CD14-positive monocyte (primary cell): ENCODE measurements around the gene FOXM1. TPM values are rescaled to one million over a fixed set of nuclear protein-coding genes. Genes with fewer than 3 reads are reported as not detected.
A peak's percentile ranks its signal among the peaks of the same experiment; 100 is the strongest.

Experiments
- DNase-seq, 3 donors: peaks; one replicate each; pipeline ENCODE4 v3.0.0-alpha.2; 2011 to 2022
- H2AFZ ChIP-seq: 2 replicates; pipeline ENCODE4 v1.6.0; 2012; ENCODE audit warnings: mild to moderate bottlenecking, low read depth, low read length, inconsistent platforms; ENCODE audit not compliant: insufficient read depth, poor library complexity, severe bottlenecking
- H3K27ac ChIP-seq, 2 donors: 1 replicate in 1 of 2; 2 replicates in 1 of 2; pipeline ENCODE4 v1.5.1; 2012 to 2013; ENCODE audit warnings: low read length in 2 of 2, control low read depth in 1 of 2, inconsistent platforms in 1 of 2, low read depth in 1 of 2, mild to moderate bottlenecking in 1 of 2
- H3K27me3 ChIP-seq, 2 donors: one replicate each; pipeline versions ENCODE4 v1.6.0 to v1.6.1; 2011 to 2013; ENCODE audit warnings: low read length in 2 of 2; ENCODE audit not compliant: control insufficient read depth in 2 of 2, insufficient read depth in 2 of 2
- H3K36me3 ChIP-seq, 2 donors: replicated peaks in 1 of 2; 1 replicate in 1 of 2; 2 replicates in 1 of 2; pipeline versions ENCODE4 v1.5.1 to v1.6.1; 2012 to 2013; ENCODE audit warnings: low read length in 2 of 2, control low read depth in 1 of 2, inconsistent platforms in 1 of 2, mild to moderate bottlenecking in 1 of 2; ENCODE audit not compliant: insufficient read depth in 2 of 2, control insufficient read depth in 1 of 2
- H3K4me1 ChIP-seq, 2 donors: 1 replicate in 1 of 2; 2 replicates in 1 of 2; pipeline versions ENCODE4 v1.5.1 to v1.6.1; 2012 to 2013; ENCODE audit warnings: low read length in 2 of 2, control low read depth in 1 of 2, inconsistent platforms in 1 of 2, mild to moderate bottlenecking in 1 of 2, moderate library complexity in 1 of 2; ENCODE audit not compliant: insufficient read depth in 2 of 2, control insufficient read depth in 1 of 2
- H3K4me2 ChIP-seq: replicated peaks from 2 replicates; pipeline ENCODE3; 2012; ENCODE audit warnings: low read length, moderate library complexity, mild to moderate bottlenecking; ENCODE audit not compliant: poor library complexity, severe bottlenecking; ENCODE audit errors: extremely low read depth
- H3K4me3 ChIP-seq, 3 experiments: fragments of 200-600 bp in 1 of 3; sonication (generic) in 1 of 3; replicated peaks in 1 of 3; 1 replicate in 2 of 3; 2 replicates in 1 of 3; pipeline ENCODE4 v1.5.1; 2011 to 2013; ENCODE audit warnings: low read length in 3 of 3, mild to moderate bottlenecking in 3 of 3, control low read depth in 2 of 3, low read depth in 2 of 3, inconsistent platforms in 1 of 3, moderate library complexity in 1 of 3
- H3K79me2 ChIP-seq: 2 replicates; pipeline ENCODE4 v1.6.0; 2012; ENCODE audit warnings: mild to moderate bottlenecking, control low read depth, inconsistent platforms, low read length, moderate library complexity; ENCODE audit not compliant: insufficient read depth
- H3K9ac ChIP-seq: 2 replicates; pipeline ENCODE4 v1.6.0; 2017; ENCODE audit warnings: low read length, mild to moderate bottlenecking; ENCODE audit not compliant: insufficient read depth, poor library complexity, severe bottlenecking
- H3K9me3 ChIP-seq, 2 donors: replicated peaks in 1 of 2; 1 replicate in 1 of 2; 2 replicates in 1 of 2; pipeline versions ENCODE4 v1.5.1 to v1.6.1; 2012 to 2013; ENCODE audit warnings: low read length in 2 of 2, control low read depth in 1 of 2; ENCODE audit not compliant: control insufficient read depth in 1 of 2, insufficient read depth in 1 of 2
- H4K20me1 ChIP-seq: 2 replicates; pipeline ENCODE4 v1.6.0; 2012; ENCODE audit warnings: mild to moderate bottlenecking, low read length, control low read depth, moderate library complexity; ENCODE audit not compliant: insufficient read depth
- H3K27ac Mint-ChIP-seq, 7 donors: one replicate each; pipeline ENCODE4 v1.8.0; 2020; ENCODE audit warnings: mild to moderate bottlenecking in 7 of 7, mixed read lengths in 7 of 7, moderate library complexity in 6 of 7, inconsistent platforms in 2 of 7
- H3K27me3 Mint-ChIP-seq, 3 donors: one replicate each; pipeline ENCODE4 v1.8.0; 2021 to 2022; ENCODE audit warnings: low read depth in 3 of 3, mild to moderate bottlenecking in 3 of 3, mixed read lengths in 3 of 3, moderate library complexity in 3 of 3, inconsistent platforms in 1 of 3
- H3K36me3 Mint-ChIP-seq, 2 donors: one replicate each; pipeline ENCODE4 v1.8.0; 2020; ENCODE audit warnings: mixed read lengths in 2 of 2, inconsistent platforms in 1 of 2, mild to moderate bottlenecking in 1 of 2
- H3K4me1 Mint-ChIP-seq: one replicate; pipeline ENCODE4 v1.8.0; 2020; ENCODE audit warnings: mild to moderate bottlenecking, mixed read lengths
- H3K4me3 Mint-ChIP-seq, 2 donors: one replicate each; pipeline ENCODE4 v1.8.0; 2020; ENCODE audit warnings: mild to moderate bottlenecking in 2 of 2, mixed read lengths in 2 of 2, moderate library complexity in 1 of 2
- H3K9me3 Mint-ChIP-seq, 7 donors: one replicate each; pipeline ENCODE4 v1.8.0; 2020 to 2022; ENCODE audit warnings: mixed read lengths in 7 of 7, mild to moderate bottlenecking in 6 of 7, moderate library complexity in 6 of 7, inconsistent platforms in 2 of 7
- CTCF ChIP-seq: fragments of 200-600 bp; IDR thresholded peaks from one replicate; pipeline ENCODE4 v1.8.0; 2022; ENCODE audit warnings: antibody characterized with exemption, mild to moderate bottlenecking
- WGBS: methylation state at CpG from one replicate; pipeline ENCODE4 v1.1.5; 2013; ENCODE audit warnings: missing lambda C conversion rate; ENCODE audit not compliant: insufficient coverage; 5-methylcytosine and 5-hydroxymethylcytosine counted together
- intact Hi-C, 2 donors: fragments of 100-400 bp; cut with micrococcal nuclease; formaldehyde crosslinking; loops; one replicate each; pipeline versions ENCODE4 v1.15.0 to v1.15.1; 2023
- polyA plus RNA-seq, 3 donors: library from polyadenylated mRNA; depleted of rRNA in 1 of 3; unstranded in 2 of 3; stranded (reverse) in 1 of 3; fragments of 300-500 nt in 2 of 3; fragments of >200 nt in 1 of 3; fragmentation: Illumina TruSeq in 2 of 3; gene quantifications; 1 replicate in 2 of 3; 2 replicates in 1 of 3; pipeline ENCODE4 v1.2.3, GENCODE V29; 2012 to 2021

The FOXM1 gene
- polyA plus RNA-seq, 3 donors = 0.03 TPM; not detected in 2

GRCh38 chr12:2884810-2885209 lies 7.8 kb upstream of the FOXM1 start:
- H2AFZ ChIP-seq = no peak overlapping the region
- peaks cover 0 to 17% of the 10 kb centered on the region in 2 donors for H3K36me3 ChIP-seq
- no peaks in the 10 kb centered on the region for H3K4me1 ChIP-seq
- DNase-seq = no peak
- no peaks in the 10 kb centered on the region for H3K27me3 ChIP-seq
- Mint-ChIP-seq H3K4me1 (peaks cover 6% of the 10 kb centered on the region), H3K9me3 (no peaks in the 10 kb centered on the region), H3K27ac (peak overlapping the region in 2 of 7 donors; percentile 12 to 14), H3K36me3 (peaks cover 18 to 25% of the 10 kb centered on the region in 2 donors), H3K27me3 (peaks cover 0 to 3% (median 0%) of the 10 kb centered on the region in 3 donors), H3K4me3 (no peak overlapping the region)
- no peak overlapping the region for H3K9ac ChIP-seq
- H3K4me3 ChIP-seq = no peak overlapping the region
- no peaks in the 10 kb centered on the region for H4K20me1 ChIP-seq
- no peak overlapping the region for H3K27ac ChIP-seq
- TF ChIP-seq CTCF = no peak
- peaks cover 55% of the 10 kb centered on the region for H3K79me2 ChIP-seq
- H3K9me3 ChIP-seq = no peaks in the 10 kb centered on the region
- intact Hi-C loops = no loop called here
- no peak overlapping the region for H3K4me2 ChIP-seq
- no CpG with 5 or more reads among the region's 2 CpGs for WGBS

- Histone ChIP-seq H4K20me1 (no peaks in the 10 kb centered on the region), H3K36me3 (no peaks in the 10 kb centered on the region), H3K27me3 (no peaks in the 10 kb centered on the region), H3K4me3 (no peak overlapping the region), H3K9ac (no peak overlapping the region), H2AFZ (no peak overlapping the region), H3K27ac (peak overlapping the region in 1 of 2 donors; percentile 40), H3K4me2 (no peak overlapping the region), H3K4me1 (peaks cover 30 to 31% of the 10 kb centered on the region in 2 donors), H3K79me2 (peaks cover 89% of the 10 kb centered on the region), H3K9me3 (no peaks in the 10 kb centered on the region)
- Mint-ChIP-seq H3K27ac (peak overlapping the region in 4 of 7 donors; percentile 12 to 81 (median 66)), H3K9me3 (no peaks in the 10 kb centered on the region), H3K36me3 (peaks cover 3% of the 10 kb centered on the region in 2 donors), H3K4me1 (peaks cover 32% of the 10 kb centered on the region), H3K4me3 (no peak overlapping the region), H3K27me3 (no peaks in the 10 kb centered on the region)
- intact Hi-C loops = loop anchor here (5.0 kb wide), 1 partner anchor 68 kb away; the partner anchor contains the start of gene ITFG2 (in 2 of the 2)
- no peak for TF ChIP-seq CTCF
- no peak for DNase-seq
- WGBS = no CpG with 5 or more reads among the region's 3 CpGs
Observed at GRCh38 chr12:2879853-2880252, 2.9 kb upstream of the FOXM1 start.
